ENCODE results near the gene VPS4A. TPM values are rescaled to one million over a fixed set of nuclear protein-coding genes. Genes with fewer than 3 reads are reported as not detected.

The VPS4A gene
- 27.4 TPM for total RNA-seq
- long read RNA-seq, full-length matches to known transcripts = 176 of 221 reads
- long read RNA-seq, partial matches to known transcripts = 25 of 221 reads
- long read RNA-seq, other reads (novel, unspliced or antisense) = 20 of 221 reads

- peaks cover 48% of the 10 kb centered on the region for H3K4me1 ChIP-seq
- no peaks in the 10 kb centered on the region for H3K27me3 ChIP-seq (ENCODE audit: low read depth)
- peak within 1 kb of the TSS; percentile 96 for H3K4me3 ChIP-seq
- H3K36me3 ChIP-seq = peaks cover 24% of the 10 kb centered on the region
- peak; percentile 94 for TF ChIP-seq CTCF (IDR thresholded peaks at IDR 0.05; ENCODE audit: borderline replicate concordance)
- DNase-seq = peak; percentile 95
- peak within 1 kb of the TSS; percentile 92 for H3K27ac ChIP-seq (replicated peaks)
- H3K9me3 ChIP-seq (replicated peaks) = no peaks in the 10 kb centered on the region
- intact Hi-C loops (cut with micrococcal nuclease) = no loop called here
These were observed at the start of gene VPS4A for GRCh38 chr16:69310653-69311532. Gene VPS4A, plus strand, starts transcription at chr16:69311350. Its CDS starts 162 bp downstream, at chr16:69311512.

GRCh38 chr16:69266334-69267063 is 44.7 kb upstream of the VPS4A start:
- Histone ChIP-seq H3K27me3 (ENCODE audit: low read depth) (no peaks in the 10 kb centered on the region), H3K36me3 (peaks cover 8% of the 10 kb centered on the region), H3K9me3 (replicated peaks) (no peaks in the 10 kb centered on the region), H3K4me1 (no peaks in the 10 kb centered on the region), H3K27ac (replicated peaks) (no peak overlapping the region), H3K4me3 (no peak overlapping the region)
- DNase-seq = no peak
- intact Hi-C loops (cut with micrococcal nuclease) = no loop called here
- TF ChIP-seq CTCF (IDR thresholded peaks at IDR 0.05; ENCODE audit: borderline replicate concordance) = no peak

- no peaks in the 10 kb centered on the region for H3K27me3 ChIP-seq (ENCODE audit: low read depth)
- peaks cover 3% of the 10 kb centered on the region for H3K36me3 ChIP-seq
- no peak for TF ChIP-seq CTCF (IDR thresholded peaks at IDR 0.05; ENCODE audit: borderline replicate concordance)
- H3K4me3 ChIP-seq = no peak overlapping the region
- H3K27ac ChIP-seq (replicated peaks) = no peak overlapping the region
- no peaks in the 10 kb centered on the region for H3K9me3 ChIP-seq (replicated peaks)
- intact Hi-C loops (cut with micrococcal nuclease) = no loop called here
- DNase-seq = no peak
- H3K4me1 ChIP-seq = no peaks in the 10 kb centered on the region
These were observed 43.5 kb upstream of the VPS4A start for GRCh38 chr16:69267633-69268032.

GRCh38 chr16:69270395-69270794 is 40.8 kb upstream of the VPS4A start:
- peaks cover 7% of the 10 kb centered on the region for H3K4me1 ChIP-seq
- no peaks in the 10 kb centered on the region for H3K9me3 ChIP-seq (replicated peaks)
- H3K27me3 ChIP-seq (ENCODE audit: low read depth) = no peaks in the 10 kb centered on the region
- H3K27ac ChIP-seq (replicated peaks) = no peak overlapping the region
- no peak overlapping the region for H3K4me3 ChIP-seq
- no peak for TF ChIP-seq CTCF (IDR thresholded peaks at IDR 0.05; ENCODE audit: borderline replicate concordance)
- DNase-seq = no peak
- intact Hi-C loops (cut with micrococcal nuclease) = no loop called here
- no peaks in the 10 kb centered on the region for H3K36me3 ChIP-seq

GRCh38 chr16:69270831-69271230 is 40.3 kb upstream of the VPS4A start:
- Histone ChIP-seq H3K27ac (replicated peaks) (no peak overlapping the region), H3K4me3 (no peak overlapping the region), H3K4me1 (peaks cover 12% of the 10 kb centered on the region), H3K27me3 (ENCODE audit: low read depth) (no peaks in the 10 kb centered on the region), H3K9me3 (replicated peaks) (no peaks in the 10 kb centered on the region), H3K36me3 (no peaks in the 10 kb centered on the region)
- intact Hi-C loops (cut with micrococcal nuclease) = no loop called here
- no peak for DNase-seq
- no peak for TF ChIP-seq CTCF (IDR thresholded peaks at IDR 0.05; ENCODE audit: borderline replicate concordance)

Data from left ventricle myocardium inferior (tissue), 1 donor.